ENCODE data around the gene AVP. TPM values are rescaled to one million over a fixed set of nuclear protein-coding genes. Genes with fewer than 3 reads are reported as not detected.

AVP gene
- polyA plus RNA-seq, 1 donor from 2014 or later: not detected

- no peak overlapping the region for H3K4me2 ChIP-seq (ENCODE audit: low read length)
These were observed 27.5 kb upstream of the AVP start for GRCh38 chr20:3111995-3112394.

GRCh38 chr20:3111507-3111906, 27.0 kb upstream of the AVP start:
- H3K36me3 ChIP-seq (ENCODE audit: insufficient read depth, low read length): no peaks in the 10 kb centered on the region

More at GRCh38 chr20:3111995-3112394, 27.5 kb upstream of the AVP start:
- H3K9me2 ChIP-seq (ENCODE audit: insufficient read depth, low read length): no peaks in the 10 kb centered on the region
- no peak overlapping the region for H2AFZ ChIP-seq (ENCODE audit: low read depth, low read length)
- H3K27ac ChIP-seq (ENCODE audit: low read length): no peak overlapping the region
- TF ChIP-seq MXI1 (conservative IDR thresholded peaks at IDR 0.05; ENCODE audit: poor library complexity, severe bottlenecking): no peak
- TF ChIP-seq TAF1 (IDR thresholded peaks at IDR 0.05; ENCODE audit: low read depth): no peak
- TF ChIP-seq CTCF (IDR thresholded peaks at IDR 0.05; ENCODE audit: poor library complexity, severe bottlenecking): no peak
- no peak for TF ChIP-seq EZH2 (IDR thresholded peaks at IDR 0.05; ENCODE audit: borderline replicate concordance, insufficient read depth, low read length, poor library complexity, severe bottlenecking)
- TF ChIP-seq EP300 (conservative IDR thresholded peaks at IDR 0.05; ENCODE audit: poor library complexity, severe bottlenecking): no peak
- no peak for TF ChIP-seq SMC3 (conservative IDR thresholded peaks at IDR 0.05; ENCODE audit: poor library complexity)
- no peak for TF ChIP-seq RAD21 (conservative IDR thresholded peaks at IDR 0.05)
- TF ChIP-seq POLR2AphosphoS5 (IDR thresholded peaks at IDR 0.05): no peak
- TF ChIP-seq REST (IDR thresholded peaks at IDR 0.05; ENCODE audit: borderline replicate concordance): no peak
- no peak overlapping the region for H3K9ac ChIP-seq (ENCODE audit: low read length)
- H3K4me3 ChIP-seq (ENCODE audit: low read length): no peak overlapping the region
- H3K36me3 ChIP-seq (ENCODE audit: insufficient read depth, low read length): no peaks in the 10 kb centered on the region
- no peaks in the 10 kb centered on the region for H3K27me3 ChIP-seq (ENCODE audit: insufficient read depth, low read depth, low read length)
- no peaks in the 10 kb centered on the region for H3K79me2 ChIP-seq (replicated peaks; ENCODE audit: insufficient read depth, low read length)
- no peaks in the 10 kb centered on the region for H3F3A ChIP-seq (ENCODE audit: insufficient read depth, low read length, poor library complexity, severe bottlenecking)
- H4K20me1 ChIP-seq (ENCODE audit: insufficient read depth): no peaks in the 10 kb centered on the region
- no peaks in the 10 kb centered on the region for H3K9me3 ChIP-seq (ENCODE audit: low read length)

More at GRCh38 chr20:3111507-3111906, 27.0 kb upstream of the AVP start:
- H2AFZ ChIP-seq (ENCODE audit: low read depth, low read length): no peak overlapping the region
- H3K4me3 ChIP-seq (ENCODE audit: low read length): no peak overlapping the region
- no peak overlapping the region for H3K9ac ChIP-seq (ENCODE audit: low read length)
- H3K4me2 ChIP-seq (ENCODE audit: low read length): no peak overlapping the region
- H3K9me2 ChIP-seq (ENCODE audit: insufficient read depth, low read length): no peaks in the 10 kb centered on the region
- H3K27me3 ChIP-seq (ENCODE audit: insufficient read depth, low read depth, low read length): no peaks in the 10 kb centered on the region
- no peaks in the 10 kb centered on the region for H3F3A ChIP-seq (ENCODE audit: insufficient read depth, low read length, poor library complexity, severe bottlenecking)
- no peaks in the 10 kb centered on the region for H4K20me1 ChIP-seq (ENCODE audit: insufficient read depth)
- no peak overlapping the region for H3K27ac ChIP-seq (ENCODE audit: low read length)
- H3K79me2 ChIP-seq (replicated peaks; ENCODE audit: insufficient read depth, low read length): no peaks in the 10 kb centered on the region
- H3K9me3 ChIP-seq (ENCODE audit: low read length): no peaks in the 10 kb centered on the region
- TF ChIP-seq EZH2 (IDR thresholded peaks at IDR 0.05; ENCODE audit: borderline replicate concordance, insufficient read depth, low read length, poor library complexity, severe bottlenecking) (no peak), MXI1 (conservative IDR thresholded peaks at IDR 0.05; ENCODE audit: poor library complexity, severe bottlenecking) (no peak), EP300 (conservative IDR thresholded peaks at IDR 0.05; ENCODE audit: poor library complexity, severe bottlenecking) (no peak)
